Islet of Langerhans (tissue), 1 donor: ENCODE measurements around the gene S100A6.
"Not testable (repeated sequence)": the region's sequence is repeated elsewhere in the genome, so short reads cannot be mapped to it uniquely, and the experiment has no call there.

Experiments used
- FAIRE-seq: peaks from one replicate; lab custom pipeline; 2011; peaks lifted over from hg19 to GRCh38; lab: Jason Lieb, UNC

Gene S100A6

GRCh38 chr1:153563991-153564390 is 28.2 kb upstream of the S100A6 start:
- FAIRE-seq, result no peak

GRCh38 chr1:153563483-153563901 is 27.7 kb upstream of the S100A6 start:
- no peak for FAIRE-seq

- FAIRE-seq, result not testable (repeated sequence)
Observed at GRCh38 chr1:153562021-153562420, 26.2 kb upstream of the S100A6 start.

GRCh38 chr1:153561466-153561985 is 25.7 kb upstream of the S100A6 start:
- FAIRE-seq, result no peak

GRCh38 chr1:153560771-153561465 is 25.1 kb upstream of the S100A6 start:
- FAIRE-seq, result no peak

GRCh38 chr1:153560241-153560640 is 24.4 kb upstream of the S100A6 start:
- no peak for FAIRE-seq

- FAIRE-seq, result no peak
Observed at GRCh38 chr1:153557877-153558276, 22.1 kb upstream of the S100A6 start.

- no peak for FAIRE-seq
Observed at GRCh38 chr1:153556348-153556747, 20.6 kb upstream of the S100A6 start.

- no peak for FAIRE-seq
Observed at GRCh38 chr1:153553830-153554541, 18.2 kb upstream of the S100A6 start.

GRCh38 chr1:153553096-153553495 is 17.3 kb upstream of the S100A6 start:
- FAIRE-seq, result no peak

- no peak for FAIRE-seq
Observed at GRCh38 chr1:153552335-153552734, 16.5 kb upstream of the S100A6 start.

GRCh38 chr1:153550827-153551500 is 15.2 kb upstream of the S100A6 start:
- no peak for FAIRE-seq

- FAIRE-seq, result no peak
Observed at GRCh38 chr1:153550398-153550758, 14.6 kb upstream of the S100A6 start.

GRCh38 chr1:153549741-153550397 is 14.1 kb upstream of the S100A6 start:
- no peak for FAIRE-seq

- FAIRE-seq, result no peak
Observed at GRCh38 chr1:153548722-153549688, 13.2 kb upstream of the S100A6 start, which contains the start of gene S100A3. S100A3 (minus strand) TSS chr1:153549258; CDS start chr1:153548485, 773 bp downstream.

- no peak for FAIRE-seq
Observed at GRCh38 chr1:153547560-153548551, 12.1 kb upstream of the S100A6 start.

GRCh38 chr1:153546796-153547559 is 11.2 kb upstream of the S100A6 start:
- no peak for FAIRE-seq

GRCh38 chr1:153546371-153546770 is 10.6 kb upstream of the S100A6 start:
- FAIRE-seq, result no peak
